H9 (cell line): Measurements from ENCODE around the gene CSF1. TPM values are rescaled to one million over a fixed set of nuclear protein-coding genes. Genes with fewer than 3 reads are reported as not detected.

Source experiments
- DNase-seq: peaks from one replicate; pipeline ENCODE4 v3.0.0-alpha.2; 2017
- H2AFZ ChIP-seq: one replicate; pipeline ENCODE4 v1.6.1; 2013; ENCODE audit warnings: mild to moderate bottlenecking, low read length, control low read depth, moderate library complexity
- H2AK5ac ChIP-seq: 2 replicates; pipeline ENCODE4 v1.6.1; 2013; ENCODE audit warnings: low read length, control low read depth, mixed read lengths; ENCODE audit not compliant: insufficient read length
- H2BK120ac ChIP-seq: one replicate; pipeline ENCODE4 v1.6.1; 2013; ENCODE audit warnings: low read depth, mild to moderate bottlenecking, low read length, control low read depth, inconsistent platforms; ENCODE audit not compliant: poor library complexity, severe bottlenecking
- H2BK12ac ChIP-seq: 2 replicates; pipeline ENCODE4 v1.6.1; 2013; ENCODE audit warnings: low read length, control low read depth, mixed read lengths, low read depth; ENCODE audit not compliant: insufficient read length
- H2BK15ac ChIP-seq: 2 replicates; pipeline ENCODE4 v1.6.1; 2013; ENCODE audit warnings: low read depth, low read length, control low read depth
- H2BK20ac ChIP-seq: one replicate; pipeline ENCODE4 v1.6.1; 2013; ENCODE audit warnings: low read depth, mild to moderate bottlenecking, low read length, control low read depth, inconsistent platforms; ENCODE audit not compliant: poor library complexity, severe bottlenecking
- H2BK5ac ChIP-seq: 2 replicates; pipeline ENCODE4 v1.6.1; 2013; ENCODE audit warnings: low read length, control low read depth, mixed read lengths; ENCODE audit not compliant: insufficient read length
- H3K14ac ChIP-seq: 2 replicates; pipeline ENCODE4 v1.6.1; 2013; ENCODE audit warnings: low read length, control low read depth; ENCODE audit not compliant: insufficient read depth
- H3K18ac ChIP-seq: 2 replicates; pipeline ENCODE4 v1.6.1; 2013; ENCODE audit warnings: low read depth, mild to moderate bottlenecking, mixed read lengths, low read length, control low read depth; ENCODE audit not compliant: insufficient read length
- H3K23ac ChIP-seq: 2 replicates; pipeline ENCODE4 v1.6.1; 2013; ENCODE audit warnings: low read length, control low read depth, mixed read lengths, low read depth; ENCODE audit not compliant: insufficient read length
- H3K23me2 ChIP-seq: 2 replicates; pipeline ENCODE4 v1.6.1; 2013; ENCODE audit warnings: low read depth, mild to moderate bottlenecking, mixed read lengths, low read length, control low read depth; ENCODE audit not compliant: insufficient read length, poor library complexity, severe bottlenecking
- H3K27ac ChIP-seq: 2 replicates; pipeline ENCODE4 v1.5.1; 2013; ENCODE audit warnings: low read length, control low read depth, mixed read lengths, low read depth; ENCODE audit not compliant: insufficient read length
- H3K27me3 ChIP-seq: 2 replicates; pipeline ENCODE4 v1.6.1; 2013; ENCODE audit warnings: low read length, control low read depth, inconsistent platforms; ENCODE audit not compliant: insufficient read depth
- H3K4ac ChIP-seq: 2 replicates; pipeline ENCODE4 v1.6.1; 2013; ENCODE audit warnings: low read depth, mild to moderate bottlenecking, control low read depth, inconsistent platforms, low read length, moderate library complexity
- H3K4me1 ChIP-seq: 2 replicates; pipeline ENCODE4 v1.6.1; 2013; ENCODE audit warnings: low read length, control low read depth, inconsistent platforms; ENCODE audit not compliant: insufficient read depth
- H3K4me2 ChIP-seq: 2 replicates; pipeline ENCODE4 v1.6.1; 2013; ENCODE audit warnings: low read length, control low read depth, mixed read lengths; ENCODE audit not compliant: insufficient read length, insufficient read depth
- H3K56ac ChIP-seq: 2 replicates; pipeline ENCODE4 v1.6.1; 2013; ENCODE audit warnings: low read depth, mild to moderate bottlenecking, mixed read lengths, low read length, control low read depth; ENCODE audit not compliant: insufficient read length
- H3K79me1 ChIP-seq: 2 replicates; pipeline ENCODE4 v1.6.1; 2013; ENCODE audit warnings: low read depth, mild to moderate bottlenecking, moderate library complexity, low read length, control low read depth, inconsistent platforms; ENCODE audit not compliant: insufficient read depth, poor library complexity, severe bottlenecking
- H3K79me2 ChIP-seq: 2 replicates; pipeline ENCODE4 v1.6.1; 2013; ENCODE audit warnings: low read length, control low read depth, inconsistent platforms; ENCODE audit not compliant: insufficient read depth
- H3K9ac ChIP-seq: 2 replicates; pipeline ENCODE4 v1.6.1; 2013; ENCODE audit warnings: low read length, control low read depth, mixed read lengths; ENCODE audit not compliant: insufficient read length; ENCODE audit errors: extremely low read depth
- H3K9me3 ChIP-seq: one replicate; pipeline ENCODE4 v1.6.1; 2013; ENCODE audit warnings: low read depth, low read length, inconsistent platforms; ENCODE audit not compliant: control insufficient read depth
- H3T11ph ChIP-seq: one replicate; pipeline ENCODE4 v1.6.1; 2013; ENCODE audit warnings: mild to moderate bottlenecking, low read length, control low read depth, inconsistent platforms
- H4K20me1 ChIP-seq: one replicate; pipeline ENCODE4 v1.6.1; 2013; ENCODE audit not compliant: control insufficient read depth, insufficient read length, insufficient read depth
- H4K5ac ChIP-seq: 2 replicates; pipeline ENCODE4 v1.6.1; 2013; ENCODE audit warnings: low read depth, mild to moderate bottlenecking, mixed read lengths, low read length, control low read depth; ENCODE audit not compliant: insufficient read length
- H4K8ac ChIP-seq: replicated peaks from 2 replicates; pipeline ENCODE4 v1.6.1; 2013; ENCODE audit warnings: low read length, control low read depth, mixed read lengths, low read depth; ENCODE audit not compliant: insufficient read length
- H4K91ac ChIP-seq: 2 replicates; pipeline ENCODE4 v1.6.1; 2013; ENCODE audit warnings: low read depth, mild to moderate bottlenecking, moderate library complexity, mixed read lengths, low read length, control low read depth; ENCODE audit not compliant: insufficient read length
- H3K27ac Mint-ChIP-seq, 3 experiments: 2 replicates in 2 of 3; 3 replicates in 1 of 3; pipeline ENCODE4 v1.8.0; 2020 to 2021; ENCODE audit warnings: mixed read lengths in 3 of 3, mild to moderate bottlenecking in 1 of 3, moderate library complexity in 1 of 3
- H3K27me3 Mint-ChIP-seq: 2 replicates; pipeline ENCODE4 v1.8.0; 2021; ENCODE audit warnings: low read depth, mild to moderate bottlenecking, moderate library complexity, mixed read lengths
- H3K36me3 Mint-ChIP-seq, 3 experiments: 2 replicates in 2 of 3; 3 replicates in 1 of 3; pipeline ENCODE4 v1.8.0; 2020 to 2021; ENCODE audit warnings: low read depth in 3 of 3, mixed read lengths in 3 of 3; ENCODE audit not compliant: insufficient read depth in 1 of 3
- H3K4me1 Mint-ChIP-seq, 2 experiments: 2 replicates each; pipeline ENCODE4 v1.8.0; 2020; ENCODE audit warnings: mixed read lengths in 2 of 2
- H3K4me3 Mint-ChIP-seq, 2 experiments: 2 replicates in 1 of 2; 3 replicates in 1 of 2; pipeline ENCODE4 v1.8.0; 2020 to 2021; ENCODE audit warnings: mild to moderate bottlenecking in 2 of 2, mixed read lengths in 2 of 2, moderate library complexity in 1 of 2
- H3K9me3 Mint-ChIP-seq, 2 experiments: 2 replicates in 1 of 2; 3 replicates in 1 of 2; pipeline ENCODE4 v1.8.0; 2020; ENCODE audit warnings: mild to moderate bottlenecking in 2 of 2, mixed read lengths in 2 of 2, moderate library complexity in 1 of 2
- WGBS: extraction: QIAGEN DNeasy Blood & Tissue Kit; methylation state at CpG from one replicate; pipeline ENCODE4 v1.1.7; 2013; ENCODE audit warnings: missing lambda C conversion rate, low lambda C conversion rate, mixed read lengths; ENCODE audit not compliant: insufficient read length; ENCODE audit errors: extremely low coverage; 5-methylcytosine and 5-hydroxymethylcytosine counted together
- total RNA-seq: library from RNA; stranded (reverse); gene quantifications from 2 replicates; pipeline ENCODE4 v1.2.1, GENCODE V29; 2021
- TF ChIP-seq, protein P1 (sequence below): fragments of 200-600 bp; sonication (generic); conservative IDR thresholded peaks from 3 replicates; pipeline ENCODE4 v1.8.0; 2021; ENCODE audit warnings: antibody characterized with exemption, mild to moderate bottlenecking

The CSF1 gene
- total RNA-seq, 1 experiment from 2014 or later: 2.3 TPM

DNA sequence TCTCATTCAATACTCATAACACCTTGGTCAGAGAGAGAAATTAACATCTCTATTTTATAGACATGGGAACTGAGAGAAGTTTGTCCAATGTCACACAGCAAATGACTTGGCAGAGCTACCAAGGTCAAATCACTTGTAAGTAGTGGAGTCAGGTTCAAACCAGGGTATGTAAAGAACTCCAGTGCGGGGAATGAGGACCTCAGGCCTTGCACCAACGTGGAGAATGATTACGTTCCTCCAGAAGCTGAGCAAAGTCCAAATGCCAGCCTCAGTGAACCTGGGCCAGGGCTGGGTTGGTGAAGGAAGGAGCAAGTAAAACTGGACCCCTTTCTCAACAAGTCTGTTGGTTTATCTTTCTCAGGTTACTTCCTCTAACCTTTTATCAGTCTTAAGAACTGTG lies 1.8 kb upstream of the CSF1 start:
- no CpG with 5 or more reads among the region's 3 CpGs for WGBS
- TF ChIP-seq, protein P1, sequence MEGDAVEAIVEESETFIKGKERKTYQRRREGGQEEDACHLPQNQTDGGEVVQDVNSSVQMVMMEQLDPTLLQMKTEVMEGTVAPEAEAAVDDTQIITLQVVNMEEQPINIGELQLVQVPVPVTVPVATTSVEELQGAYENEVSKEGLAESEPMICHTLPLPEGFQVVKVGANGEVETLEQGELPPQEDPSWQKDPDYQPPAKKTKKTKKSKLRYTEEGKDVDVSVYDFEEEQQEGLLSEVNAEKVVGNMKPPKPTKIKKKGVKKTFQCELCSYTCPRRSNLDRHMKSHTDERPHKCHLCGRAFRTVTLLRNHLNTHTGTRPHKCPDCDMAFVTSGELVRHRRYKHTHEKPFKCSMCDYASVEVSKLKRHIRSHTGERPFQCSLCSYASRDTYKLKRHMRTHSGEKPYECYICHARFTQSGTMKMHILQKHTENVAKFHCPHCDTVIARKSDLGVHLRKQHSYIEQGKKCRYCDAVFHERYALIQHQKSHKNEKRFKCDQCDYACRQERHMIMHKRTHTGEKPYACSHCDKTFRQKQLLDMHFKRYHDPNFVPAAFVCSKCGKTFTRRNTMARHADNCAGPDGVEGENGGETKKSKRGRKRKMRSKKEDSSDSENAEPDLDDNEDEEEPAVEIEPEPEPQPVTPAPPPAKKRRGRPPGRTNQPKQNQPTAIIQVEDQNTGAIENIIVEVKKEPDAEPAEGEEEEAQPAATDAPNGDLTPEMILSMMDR: no peak
- Mint-ChIP-seq H3K27me3 (peaks cover 67% of the 10 kb centered on the region), H3K4me1 (peaks cover 34 to 48% of the 10 kb centered on the region in 2 experiments), H3K4me3 (no peak overlapping the region), H3K36me3 (0 out of 7 replicates have a peak, but pooled peaks cover 0 to 2% (median 0%) of the 10 kb centered on the region in 3 experiments), H3K9me3 (no peaks in the 10 kb centered on the region), H3K27ac (no peak overlapping the region)
- Histone ChIP-seq H4K20me1 (no peaks in the 10 kb centered on the region), H3K4me1 (no peaks in the 10 kb centered on the region), H2BK15ac (no peak overlapping the region), H2BK12ac (no peak overlapping the region), H2BK5ac (no peak overlapping the region), H3K4me2 (no peak overlapping the region), H3K4ac (no peak overlapping the region), H3K79me2 (no peaks in the 10 kb centered on the region), H4K5ac (no peak overlapping the region), H2AFZ (no peak overlapping the region), H3K79me1 (no peaks in the 10 kb centered on the region), H3K23ac (no peak overlapping the region), H2BK20ac (no peak overlapping the region), H3K23me2 (peaks cover 13% of the 10 kb centered on the region), H4K8ac (no peak overlapping the region), H3K9ac (no peak overlapping the region), H3T11ph (no peak overlapping the region), H3K27me3 (peaks cover 16% of the 10 kb centered on the region), H3K27ac (no peak overlapping the region), H3K9me3 (no peaks in the 10 kb centered on the region), H3K14ac (no peak overlapping the region), H2BK120ac (no peak overlapping the region), H3K56ac (no peak overlapping the region), H4K91ac (no peak overlapping the region), H2AK5ac (no peak overlapping the region), H3K18ac (no peak overlapping the region)
- DNase-seq: no peak
